DMS153 (cell line): ENCODE measurements around the gene WWOX.

ENCODE experiments used
- DNase-seq: peaks from one replicate; lab custom pipeline; 2025; lab: John Stamatoyannopoulos, UW

The WWOX gene

GRCh38 chr16:78742501-78743283 is 643.2 kb downstream of the WWOX start:
- DNase-seq = peak; percentile 29

- no peak for DNase-seq
Measured at GRCh38 chr16:78743556-78743955, 644.1 kb downstream of the WWOX start.

GRCh38 chr16:78744099-78744498 is 644.6 kb downstream of the WWOX start:
- DNase-seq = no peak

DNA sequence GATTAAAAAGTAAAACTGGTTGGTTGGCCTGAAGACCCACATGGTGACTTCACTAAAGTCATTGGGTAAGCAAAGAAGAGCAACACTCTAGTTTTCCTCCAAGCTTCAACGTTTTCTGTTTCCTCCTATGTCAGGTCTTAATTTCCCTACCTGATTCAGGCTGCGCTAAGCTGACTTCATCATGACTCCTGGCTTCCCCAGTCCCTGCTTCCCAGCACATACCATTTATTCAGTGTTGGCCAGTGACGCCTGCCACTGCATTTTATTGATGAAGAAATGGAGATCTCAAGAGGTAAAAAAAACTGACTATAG is 645.3 kb downstream of the WWOX start:
- DNase-seq = no peak

DNA sequence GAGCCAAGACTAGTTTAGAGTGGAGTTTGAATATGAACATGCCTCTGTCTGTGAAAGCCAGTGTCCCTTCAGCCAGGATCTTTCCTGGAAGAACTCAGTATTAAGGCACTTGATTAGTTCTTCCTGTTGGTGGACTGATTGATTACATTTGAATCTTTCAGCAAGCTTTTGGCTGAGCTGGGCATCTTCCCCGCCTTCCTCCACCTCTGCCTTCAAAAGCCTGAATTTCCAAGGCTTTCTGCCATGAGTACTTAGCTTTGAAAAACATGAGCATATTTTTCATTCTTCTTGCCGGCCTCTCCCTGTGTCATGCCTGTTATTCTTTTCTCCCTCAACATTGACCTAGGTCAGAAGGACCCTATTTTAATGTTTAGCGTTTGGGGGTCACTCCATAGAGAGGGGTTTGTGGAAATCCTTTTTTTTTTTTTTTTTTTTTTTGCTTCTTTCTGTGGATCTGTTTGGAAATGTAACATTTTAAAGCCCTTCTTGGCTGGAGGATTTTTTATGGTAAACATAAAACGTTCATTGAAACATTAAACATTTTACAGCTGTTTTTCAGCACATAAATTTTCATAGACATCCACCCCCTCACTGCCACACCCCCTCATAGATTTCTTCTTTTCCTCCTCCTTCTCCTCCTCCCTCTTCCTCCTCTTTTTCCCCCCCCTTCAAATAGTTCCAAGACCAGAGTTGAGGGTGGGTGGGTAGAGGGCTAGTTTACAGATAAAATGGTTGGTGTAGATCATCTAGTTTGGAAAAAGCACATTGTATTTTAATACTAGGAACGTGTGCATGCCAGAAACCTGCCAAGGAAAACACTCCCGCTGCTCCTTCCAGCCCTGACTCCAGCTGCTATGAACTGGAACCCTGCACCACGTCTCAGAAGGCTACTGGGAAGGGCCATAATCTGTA is 645.9 kb downstream of the WWOX start:
- no peak for DNase-seq

DNA sequence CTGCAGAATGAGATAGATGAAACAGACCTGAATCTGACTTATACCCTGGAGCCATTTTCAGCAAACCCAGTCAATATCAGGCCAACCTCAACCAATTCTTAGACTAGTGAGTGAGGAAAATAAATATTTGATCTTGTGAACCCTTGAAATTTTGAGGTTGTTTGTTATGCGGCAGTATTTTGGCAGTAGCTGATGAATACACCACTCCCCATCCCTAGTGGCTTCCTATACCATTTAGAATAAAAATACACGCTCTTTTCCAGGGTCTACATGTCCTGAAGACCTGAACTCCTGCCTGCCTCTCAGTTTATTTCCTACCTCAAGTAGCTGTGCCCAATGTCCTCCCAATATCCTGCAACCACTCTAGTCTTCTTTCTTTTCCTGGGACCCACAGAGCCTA is 647.3 kb downstream of the WWOX start:
- DNase-seq = no peak

DNA sequence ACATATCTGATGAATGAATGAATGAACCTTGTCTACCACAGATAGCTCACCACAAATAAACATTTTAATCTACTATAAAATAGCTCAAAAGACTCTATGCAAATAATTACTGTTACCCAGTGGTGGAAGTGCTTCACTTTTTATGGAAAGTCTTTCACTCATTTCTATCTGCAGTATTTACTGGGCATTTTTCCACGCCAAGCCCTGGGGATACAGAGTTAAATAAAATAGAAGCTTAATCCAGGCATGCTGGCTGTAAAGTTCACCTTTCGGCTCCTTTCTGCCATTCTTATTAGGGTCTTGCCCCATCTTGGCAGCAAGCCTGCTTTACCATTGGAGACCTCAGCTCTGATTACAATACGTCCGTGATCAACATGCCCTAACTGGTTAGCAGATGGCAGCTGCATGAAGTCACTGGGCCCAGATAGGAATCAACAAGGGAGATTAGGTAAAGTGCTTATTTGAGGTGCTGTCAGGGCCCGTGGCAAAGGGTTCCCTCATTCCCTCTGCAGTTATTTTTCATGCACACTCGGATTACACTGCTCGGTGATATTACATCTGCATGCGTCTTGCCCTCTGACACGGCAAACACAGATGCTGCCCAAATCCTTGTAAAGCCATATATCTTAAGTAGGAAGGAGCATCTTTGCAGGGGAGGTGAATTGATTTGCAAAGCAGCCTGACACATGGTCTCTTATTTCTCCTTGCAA is 648.9 kb downstream of the WWOX start:
- DNase-seq = peak; percentile 90

DNA sequence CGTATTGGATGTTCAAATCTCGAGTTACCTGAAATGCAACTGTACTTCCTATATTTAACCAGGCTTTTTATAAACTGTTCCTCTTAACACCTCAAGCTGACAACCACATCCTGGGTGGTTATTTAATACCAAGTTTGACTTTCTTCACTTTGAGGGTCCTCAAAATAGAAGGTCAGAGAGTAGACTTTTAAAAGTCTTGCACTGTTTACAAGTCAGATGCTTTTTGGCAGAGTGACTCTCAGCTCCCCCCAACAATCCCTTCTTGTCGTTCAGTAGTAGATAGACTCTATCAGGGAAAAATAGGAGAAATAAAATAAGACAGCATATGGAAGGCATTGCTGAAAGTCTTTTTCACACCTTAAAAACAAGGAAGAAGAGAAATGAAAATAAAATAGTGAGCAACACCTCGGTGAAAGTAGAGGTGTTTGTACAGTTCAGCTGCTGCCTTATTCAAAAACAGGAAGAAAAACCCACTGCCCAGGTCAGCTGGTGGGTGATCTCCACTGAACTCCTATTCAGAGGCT is 650.4 kb downstream of the WWOX start:
- no peak for DNase-seq

DNA sequence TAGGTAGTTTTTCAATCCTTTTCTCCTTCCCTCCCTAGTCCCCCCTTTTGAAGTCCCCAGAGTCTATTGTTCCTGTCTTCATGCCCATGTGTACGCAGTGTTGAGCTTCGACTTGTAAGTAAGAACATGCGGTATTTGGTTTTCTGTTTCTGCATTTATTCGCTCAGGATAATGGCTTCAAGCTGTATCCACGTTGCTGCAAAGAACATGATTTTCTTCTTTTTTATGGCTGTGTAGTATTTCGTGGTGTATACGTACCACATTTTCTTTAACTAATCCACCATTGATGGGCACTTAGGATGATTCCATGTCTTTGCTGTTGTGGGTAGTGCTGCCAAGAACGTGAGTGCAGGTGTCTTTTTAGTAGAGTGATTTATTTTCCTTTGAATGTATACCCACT is 651.2 kb downstream of the WWOX start:
- DNase-seq = no peak

- DNase-seq = no peak
Measured at GRCh38 chr16:78751601-78752000, 652.1 kb downstream of the WWOX start.

- no peak for DNase-seq
Measured at GRCh38 chr16:78754713-78755112, 655.3 kb downstream of the WWOX start.

DNA sequence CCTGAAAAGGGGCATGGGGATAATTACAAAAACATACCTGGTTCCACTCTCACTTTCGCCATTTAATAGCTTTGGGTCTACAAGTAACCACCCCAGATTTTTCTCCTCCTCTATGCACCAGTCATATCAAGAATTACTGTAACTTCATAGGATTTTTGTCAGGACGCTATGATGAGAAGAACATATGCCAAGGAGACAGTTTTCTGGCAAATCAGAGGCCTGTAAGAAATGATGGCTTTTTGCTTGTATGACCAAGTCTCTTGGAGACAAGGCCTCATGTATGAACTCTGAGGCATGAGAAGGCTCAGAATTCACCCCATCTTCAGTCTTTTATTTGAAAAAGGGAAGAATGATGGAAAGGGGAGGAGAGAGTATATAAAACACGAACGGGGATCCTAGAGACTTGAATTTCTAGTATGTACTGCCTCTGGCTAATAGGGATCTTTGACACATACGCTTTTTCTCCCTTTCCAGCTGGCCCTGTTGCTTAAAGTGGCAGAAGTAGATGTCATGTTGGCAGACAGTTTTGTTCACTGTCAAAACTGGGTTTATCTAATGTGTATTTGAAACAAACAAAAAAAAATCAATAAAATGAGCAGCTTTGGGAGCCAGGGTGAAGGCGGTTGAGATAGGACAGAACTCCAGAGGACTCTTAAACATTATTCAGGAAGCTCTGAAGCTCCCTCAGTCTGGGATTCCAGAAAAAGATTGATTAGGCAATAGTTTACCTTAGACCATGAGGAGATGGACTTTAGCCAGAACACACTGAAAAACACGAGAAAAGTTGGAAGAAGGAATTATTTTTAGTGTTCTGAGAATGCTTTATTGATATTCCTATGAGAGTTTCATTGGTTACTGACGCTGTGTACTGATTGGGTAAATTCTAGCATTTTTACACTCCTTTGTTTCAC is 656.6 kb downstream of the WWOX start:
- no peak for DNase-seq

DNA sequence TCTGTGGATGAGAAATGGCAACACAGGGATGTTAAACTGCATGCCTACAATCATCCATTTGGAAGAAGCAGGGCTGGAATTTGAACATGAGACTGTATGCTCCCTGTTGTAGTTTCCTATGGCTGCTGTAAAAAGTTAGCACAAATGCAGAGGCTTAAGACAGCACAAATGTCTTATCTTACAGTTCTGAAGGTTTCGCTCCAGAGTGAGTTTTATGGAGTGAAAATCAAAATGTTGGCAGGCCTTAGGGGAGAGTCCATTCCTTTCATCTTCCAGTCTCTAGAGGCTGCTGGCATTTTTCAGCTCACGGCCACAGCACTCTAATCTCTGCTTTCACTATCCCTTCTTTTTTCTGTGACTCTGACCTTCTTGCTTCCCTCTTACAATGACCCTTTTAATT is 660.1 kb downstream of the WWOX start:
- no peak for DNase-seq

DNA sequence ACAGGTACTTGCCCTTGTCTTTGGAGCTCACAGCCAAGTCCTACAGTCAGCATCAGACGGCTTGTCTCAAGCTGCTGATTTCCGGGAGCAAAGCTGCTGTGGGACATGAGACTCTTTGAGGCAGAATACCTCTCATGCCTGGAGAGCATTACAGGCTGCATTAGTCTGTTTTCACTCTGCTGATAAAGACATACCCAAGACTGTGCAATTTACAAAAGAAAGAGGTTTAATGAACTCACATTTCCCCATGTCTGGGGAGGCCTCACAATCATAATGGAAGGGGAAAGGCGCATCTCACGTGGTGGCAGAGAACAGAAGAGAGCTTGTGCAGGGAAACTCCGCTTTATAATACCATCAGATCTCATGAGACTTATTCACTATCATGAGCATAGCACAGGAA is 661.2 kb downstream of the WWOX start:
- DNase-seq = no peak

DNA sequence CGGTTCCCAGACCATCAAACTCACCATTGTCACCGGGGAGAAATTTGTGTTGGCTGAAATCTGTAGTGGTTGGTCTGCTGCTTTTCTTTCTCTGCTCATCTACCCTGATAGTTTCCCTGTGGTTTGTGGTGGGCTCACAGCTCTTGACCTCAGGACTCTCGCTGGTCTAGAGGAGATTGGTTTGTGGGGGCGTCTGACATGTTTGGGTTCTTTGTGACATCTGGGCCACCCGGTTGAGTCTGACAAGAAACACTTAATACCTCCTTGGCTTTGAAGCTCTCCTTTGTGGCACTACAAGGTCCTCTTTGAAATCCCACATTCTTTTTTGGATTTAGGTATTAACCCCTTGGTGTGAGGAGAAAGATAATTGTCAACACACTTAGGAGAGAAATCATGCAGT is 662.0 kb downstream of the WWOX start:
- DNase-seq = no peak

- no peak for DNase-seq
Measured at GRCh38 chr16:78762222-78762621, 662.8 kb downstream of the WWOX start.

DNA sequence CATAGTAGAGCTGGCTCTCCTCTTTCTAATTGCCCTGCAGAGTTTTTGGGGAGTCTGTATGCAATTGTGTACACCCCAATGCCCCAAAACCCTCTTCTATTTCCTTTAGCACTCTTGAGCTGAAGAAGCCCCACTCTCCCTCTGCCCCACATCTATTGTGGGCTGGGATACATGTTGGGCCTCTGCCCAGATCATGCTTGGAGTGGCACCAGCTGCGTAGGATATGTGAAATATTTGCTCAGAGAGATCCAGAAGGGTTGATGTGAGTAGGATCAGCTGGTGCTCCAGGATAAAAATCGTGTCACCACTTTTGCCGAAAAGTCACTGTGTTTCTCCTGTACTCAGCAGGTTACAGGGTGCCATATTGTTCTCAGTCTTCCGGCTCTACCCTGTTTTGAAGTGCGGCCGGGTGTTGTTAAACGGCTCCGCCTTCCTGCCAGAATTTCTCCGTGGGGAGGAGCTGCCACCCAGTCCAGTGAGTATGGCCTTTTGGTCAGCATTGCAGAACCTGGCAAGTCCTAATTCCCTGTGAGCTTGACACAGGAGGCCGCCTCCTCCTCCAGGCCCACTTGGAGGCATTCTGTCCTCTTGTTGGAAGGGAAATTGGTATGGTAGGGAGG is 664.5 kb downstream of the WWOX start:
- DNase-seq = peak; percentile 46

DNA sequence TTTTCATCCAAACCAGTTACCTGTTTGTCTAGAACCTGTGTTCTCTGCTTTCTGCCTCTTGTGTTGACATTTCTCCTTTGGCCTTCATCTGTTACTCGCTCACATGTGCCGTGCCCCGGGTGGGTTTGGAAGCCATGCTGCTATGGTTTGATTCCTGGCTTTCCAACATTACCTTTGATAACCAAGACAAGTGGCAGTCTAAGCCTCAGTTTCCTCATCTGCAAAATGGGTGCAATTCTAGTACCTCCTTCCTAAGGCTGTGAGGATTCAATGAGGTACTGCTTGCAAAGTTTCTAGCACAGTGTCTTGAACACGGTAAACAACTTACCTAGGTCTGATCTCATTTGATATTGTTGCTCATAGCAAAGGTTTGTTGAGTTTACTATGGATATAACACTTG is 665.0 kb downstream of the WWOX start:
- no peak for DNase-seq

DNA sequence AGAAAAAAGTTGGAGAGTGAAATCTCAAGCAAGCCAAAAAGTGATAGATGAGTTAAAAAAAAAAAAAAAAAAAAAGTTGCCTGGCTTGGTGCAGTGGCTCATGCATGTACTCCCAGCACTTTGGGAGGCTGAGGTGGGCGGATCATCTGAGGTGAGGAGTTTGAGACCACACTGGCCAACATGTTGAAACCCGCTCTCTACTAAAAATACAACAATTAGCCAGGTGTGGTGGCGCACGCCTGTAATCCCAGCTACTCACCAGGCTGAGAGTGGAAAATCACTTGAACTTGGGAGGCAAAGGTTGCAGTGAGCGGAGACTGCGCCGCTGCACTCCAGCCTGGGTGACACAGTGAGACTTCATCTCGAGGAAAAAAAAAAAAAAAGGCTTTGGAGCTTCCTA is 668.8 kb downstream of the WWOX start:
- peak; percentile 38 for DNase-seq

GRCh38 chr16:78768718-78769117 is 669.3 kb downstream of the WWOX start:
- no peak for DNase-seq
